PC-9 (cell line): Measurements from ENCODE around the gene DUSP14. TPM values are rescaled to one million over a fixed set of nuclear protein-coding genes. Genes with fewer than 3 reads are reported as not detected.

Source experiments
- BruUV-seq: library from RNA; stranded (reverse); fragments of 400-500 nt; replicated peaks from 2 replicates; lab custom pipeline; 2021; lab: Mats Ljungman, UMichigan
- CTCF ChIA-PET: fragments of 300-600 bp; sonication (Branson Sonifier 250); formaldehyde crosslinking; loops from one replicate; lab custom pipeline; 2022; ENCODE audit warnings: antibody characterized with exemption; lab: Charles Lee
- POLR2A ChIA-PET: fragments of 300-600 bp; sonication (Branson Sonifier 250); formaldehyde crosslinking; loops from one replicate; lab custom pipeline; 2022; ENCODE audit warnings: antibody characterized with exemption; ENCODE audit not compliant: unreplicated experiment; lab: Charles Lee
- DNase-seq, 2 experiments: peaks; one replicate each; pipeline versions ENCODE4 v3.0.0 to v3.0.0-alpha.2; 2015 to 2022; ENCODE audit warnings: mixed read lengths in 1 of 2
- H2AFZ ChIP-seq: fragments of 200-600 bp; sonication (generic); 2 replicates; pipeline ENCODE4 v1.8.1; 2017; ENCODE audit warnings: antibody characterized with exemption
- H3F3A ChIP-seq: fragments of 200-600 bp; sonication (generic); 2 replicates; pipeline ENCODE4 v1.8.1; 2017; ENCODE audit warnings: antibody characterized with exemption, mild to moderate bottlenecking, low read depth; ENCODE audit not compliant: insufficient read depth
- H3K27ac ChIP-seq: fragments of 200-600 bp; sonication (generic); 2 replicates; pipeline ENCODE4 v1.6.1; 2016; ENCODE audit warnings: mixed run types
- H3K27me3 ChIP-seq: fragments of 200-600 bp; sonication (generic); 2 replicates; pipeline ENCODE4 v1.6.1; 2016; ENCODE audit warnings: low read depth, mixed run types; ENCODE audit not compliant: insufficient read depth
- H3K36me3 ChIP-seq: fragments of 200-600 bp; sonication (generic); 2 replicates; pipeline ENCODE4 v1.6.1; 2016; ENCODE audit warnings: low read depth, mixed run types
- H3K4me1 ChIP-seq: fragments of 200-600 bp; sonication (generic); replicated peaks from 2 replicates; pipeline ENCODE4 v1.6.1; 2016; ENCODE audit warnings: mixed run types; ENCODE audit not compliant: insufficient read depth
- H3K4me2 ChIP-seq: fragments of 200-600 bp; sonication (generic); 2 replicates; pipeline ENCODE4 v1.6.1; 2017; ENCODE audit warnings: mixed run types
- H3K4me3 ChIP-seq: fragments of 200-600 bp; sonication (generic); 2 replicates; pipeline ENCODE4 v1.6.1; 2016; ENCODE audit warnings: mixed run types
- H3K79me2 ChIP-seq: fragments of 200-600 bp; sonication (generic); 2 replicates; pipeline ENCODE4 v1.6.1; 2017; ENCODE audit warnings: low read depth, mixed run types
- H3K9me2 ChIP-seq: fragments of 200-600 bp; sonication (generic); 2 replicates; pipeline ENCODE4 v1.8.1; 2017; ENCODE audit warnings: mild to moderate bottlenecking; ENCODE audit not compliant: insufficient read depth
- H3K9me3 ChIP-seq: fragments of 200-600 bp; sonication (generic); 2 replicates; pipeline ENCODE4 v1.8.1; 2016; ENCODE audit warnings: low read depth; ENCODE audit not compliant: insufficient read depth
- H4K20me1 ChIP-seq: fragments of 200-600 bp; sonication (generic); 2 replicates; pipeline ENCODE4 v1.8.1; 2017; ENCODE audit not compliant: insufficient read depth
- CTCF ChIP-seq: fragments of 200-600 bp; sonication (generic); conservative IDR thresholded peaks from 2 replicates; pipeline ENCODE4 v1.6.1; 2017; ENCODE audit warnings: mixed run types, antibody characterized with exemption, mild to moderate bottlenecking, moderate library complexity
- EZH2 ChIP-seq: fragments of 200-600 bp; sonication (generic); IDR thresholded peaks from 2 replicates; pipeline ENCODE4 v1.8.0; 2017; ENCODE audit warnings: antibody characterized with exemption, low read depth
- intact Hi-C: fragments of 100-400 bp; cut with micrococcal nuclease; formaldehyde crosslinking; loops from one replicate; pipeline ENCODE4 v1.10.0; 2022; ENCODE audit not compliant: unreplicated experiment
- total RNA-seq: library from RNA; stranded (reverse); gene quantifications from 2 replicates; pipeline ENCODE4 v1.2.3, GENCODE V29; 2021

The DUSP14 gene
- total RNA-seq, 1 experiment from 2014 or later = 23.3 TPM

- no peak for DNase-seq
- H3K9me2 ChIP-seq = no peaks in the 10 kb centered on the region
- no peaks in the 10 kb centered on the region for H4K20me1 ChIP-seq
- no peak overlapping the region for H2AFZ ChIP-seq
- no peaks in the 10 kb centered on the region for H3K27me3 ChIP-seq
- ChIA-PET CTCF (no interaction called here), POLR2A (no interaction called here)
- H3F3A ChIP-seq = peaks cover 38% of the 10 kb centered on the region
- H3K27ac ChIP-seq = no peak overlapping the region
- H3K4me3 ChIP-seq = no peak overlapping the region
- no peaks in the 10 kb centered on the region for H3K9me3 ChIP-seq
- H3K36me3 ChIP-seq = peaks cover 7% of the 10 kb centered on the region; the same call in 1 of the 2 replicates
- no TSS peak for BruUV-seq
- H3K79me2 ChIP-seq = no peaks in the 10 kb centered on the region
- intact Hi-C loops = no loop called here
- H3K4me1 ChIP-seq = peaks cover 41% of the 10 kb centered on the region
- no peak overlapping the region for H3K4me2 ChIP-seq
- no peak for TF ChIP-seq EZH2
- TF ChIP-seq CTCF = no peak
These were observed 8.6 kb upstream of the DUSP14 start for GRCh38 chr17:37481001-37481665.

GRCh38 chr17:37483311-37484039, 6.2 kb upstream of the DUSP14 start:
- H3K4me1 ChIP-seq = peaks cover 32% of the 10 kb centered on the region

More at GRCh38 chr17:37483311-37484039, 6.2 kb upstream of the DUSP14 start:
- H3K4me2 ChIP-seq = peak overlapping the region; percentile 14; the same call in 1 of the 2 replicates
- DNase-seq = peak in 1 of 2 experiments; percentile 35
- CTCF ChIA-PET = no interaction called here
- no peaks in the 10 kb centered on the region for H3K27me3 ChIP-seq
- no TSS peak for BruUV-seq
- H3K4me3 ChIP-seq = no peak overlapping the region
- H3K27ac ChIP-seq = peak overlapping the region; percentile 13
- no peaks in the 10 kb centered on the region for H3K9me2 ChIP-seq
- H3K9me3 ChIP-seq = no peaks in the 10 kb centered on the region
- no peak for TF ChIP-seq EZH2
- TF ChIP-seq CTCF = no peak
- POLR2A ChIA-PET = interaction anchor here (0.7 kb wide), 1 partner anchor 61 kb away, joined by 5 read pairs; no protein-coding TSS in a partner anchor
- no peak overlapping the region for H2AFZ ChIP-seq
- intact Hi-C loops = no loop called here
- H3F3A ChIP-seq = peaks cover 32% of the 10 kb centered on the region
- no peaks in the 10 kb centered on the region for H3K79me2 ChIP-seq
- no peaks in the 10 kb centered on the region for H4K20me1 ChIP-seq
- H3K36me3 ChIP-seq = peaks cover 6% of the 10 kb centered on the region; the same call in 1 of the 2 replicates
